Cardiac muscle cell (in vitro differentiated cells and primary cell): Measurements from ENCODE around the gene SLC16A12. TPM values are rescaled to one million over a fixed set of nuclear protein-coding genes. Genes with fewer than 3 reads are reported as not detected.
"Not testable (repeated sequence)": the region's sequence is repeated elsewhere in the genome, so short reads cannot be mapped to it uniquely, and the experiment has no call there.

ENCODE experiments used
- DNase-seq, 2 donors: peaks; one replicate each; pipeline versions ENCODE4 v3.0.0 to v3.0.0-alpha.2; 2010 to 2017; ENCODE audit warnings: low read depth in 1 of 2, low spot score in 1 of 2
- H3K27ac ChIP-seq: fragments of 200-600 bp; sonication (generic); 2 replicates; pipeline ENCODE4 v1.5.1; 2016
- H3K27me3 ChIP-seq: fragments of 200-600 bp; sonication (generic); 2 replicates; pipeline ENCODE4 v1.6.0; 2016; ENCODE audit warnings: control low read depth
- H3K36me3 ChIP-seq: fragments of 200-600 bp; sonication (generic); 2 replicates; pipeline ENCODE4 v1.5.1; 2016; ENCODE audit warnings: control low read depth
- H3K4me1 ChIP-seq: fragments of 200-600 bp; sonication (generic); 2 replicates; pipeline ENCODE4 v1.8.1; 2017; ENCODE audit warnings: low read depth, mild to moderate bottlenecking, mixed run types
- H3K4me3 ChIP-seq: fragments of 200-600 bp; sonication (generic); 2 replicates; pipeline ENCODE4 v1.5.1; 2016; ENCODE audit warnings: mild to moderate bottlenecking
- H3K9me3 ChIP-seq: fragments of 200-600 bp; sonication (generic); 2 replicates; pipeline ENCODE4 v1.5.1; 2017; ENCODE audit warnings: low read depth, mild to moderate bottlenecking, control low read depth
- polyA plus RNA-seq: library from polyadenylated mRNA; unstranded; fragments of >200 nt; fragmentation: Nextera tagmentation; extraction: Ambion mirVana; gene quantifications from 2 replicates; pipeline ENCODE4 v1.2.1, GENCODE V29; 2016
- total RNA-seq: library from RNA; depleted of rRNA; stranded (reverse); fragments of >200 nt; gene quantifications from 2 replicates; pipeline ENCODE4 v1.2.3, GENCODE V29; 2016
- TF ChIP-seq, protein P1 (sequence below): IDR thresholded peaks from 2 replicates; pipeline ENCODE4 v1.5.1; 2012; ENCODE audit warnings: low read depth, mild to moderate bottlenecking, low read length

Gene SLC16A12
- total and polyA plus RNA-seq, 2 experiments from 2014 or later: 7.6 to 8.1 TPM

DNA sequence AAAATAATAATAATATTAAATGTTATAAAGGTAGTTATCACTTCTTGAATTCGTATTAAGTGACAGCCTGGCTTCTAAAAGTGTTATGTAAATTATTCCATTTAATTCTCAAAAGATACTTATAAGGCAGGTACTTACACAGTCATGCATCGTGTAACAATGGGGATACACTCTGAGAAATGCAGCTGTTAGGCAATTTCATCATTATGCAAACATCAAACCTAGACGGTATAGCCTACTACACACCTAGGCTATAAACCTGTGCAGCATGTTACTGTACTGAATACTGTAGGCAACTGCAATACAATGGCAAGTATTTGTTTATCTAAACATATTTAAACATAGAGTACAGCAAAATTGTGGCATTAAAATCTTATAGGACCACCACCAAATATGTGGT lies 141.5 kb downstream of the SLC16A12 start:
- TF ChIP-seq, protein P1, sequence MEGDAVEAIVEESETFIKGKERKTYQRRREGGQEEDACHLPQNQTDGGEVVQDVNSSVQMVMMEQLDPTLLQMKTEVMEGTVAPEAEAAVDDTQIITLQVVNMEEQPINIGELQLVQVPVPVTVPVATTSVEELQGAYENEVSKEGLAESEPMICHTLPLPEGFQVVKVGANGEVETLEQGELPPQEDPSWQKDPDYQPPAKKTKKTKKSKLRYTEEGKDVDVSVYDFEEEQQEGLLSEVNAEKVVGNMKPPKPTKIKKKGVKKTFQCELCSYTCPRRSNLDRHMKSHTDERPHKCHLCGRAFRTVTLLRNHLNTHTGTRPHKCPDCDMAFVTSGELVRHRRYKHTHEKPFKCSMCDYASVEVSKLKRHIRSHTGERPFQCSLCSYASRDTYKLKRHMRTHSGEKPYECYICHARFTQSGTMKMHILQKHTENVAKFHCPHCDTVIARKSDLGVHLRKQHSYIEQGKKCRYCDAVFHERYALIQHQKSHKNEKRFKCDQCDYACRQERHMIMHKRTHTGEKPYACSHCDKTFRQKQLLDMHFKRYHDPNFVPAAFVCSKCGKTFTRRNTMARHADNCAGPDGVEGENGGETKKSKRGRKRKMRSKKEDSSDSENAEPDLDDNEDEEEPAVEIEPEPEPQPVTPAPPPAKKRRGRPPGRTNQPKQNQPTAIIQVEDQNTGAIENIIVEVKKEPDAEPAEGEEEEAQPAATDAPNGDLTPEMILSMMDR: no peak
- Histone ChIP-seq H3K27ac (peak overlapping the region; percentile 90), H3K27me3 (no peaks in the 10 kb centered on the region), H3K4me1 (peaks cover 24% of the 10 kb centered on the region), H3K36me3 (no peaks in the 10 kb centered on the region), H3K9me3 (no peaks in the 10 kb centered on the region), H3K4me3 (peak overlapping the region; percentile 5)
- no peak for DNase-seq

DNA sequence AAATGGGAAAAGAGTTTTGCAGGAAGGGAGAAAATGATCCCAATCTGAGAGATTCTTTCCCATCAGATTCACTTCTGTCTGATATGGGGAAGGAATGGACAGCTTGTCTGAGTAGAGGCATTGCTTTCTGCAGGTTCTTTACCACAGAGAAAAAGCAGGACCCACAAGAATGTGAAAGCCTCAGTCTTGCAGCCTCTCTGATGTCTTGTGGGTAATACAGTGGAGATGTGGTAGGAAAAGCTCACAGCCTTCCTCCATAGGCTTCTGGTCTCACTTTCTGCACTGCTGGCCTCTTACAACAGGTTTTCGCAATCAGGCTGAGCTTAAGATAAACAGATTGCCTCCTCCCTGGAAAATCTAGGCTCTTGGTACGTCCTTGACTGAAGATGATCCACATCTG lies 142.4 kb downstream of the SLC16A12 start:
- DNase-seq: peak; percentile 38 to 90

DNA sequence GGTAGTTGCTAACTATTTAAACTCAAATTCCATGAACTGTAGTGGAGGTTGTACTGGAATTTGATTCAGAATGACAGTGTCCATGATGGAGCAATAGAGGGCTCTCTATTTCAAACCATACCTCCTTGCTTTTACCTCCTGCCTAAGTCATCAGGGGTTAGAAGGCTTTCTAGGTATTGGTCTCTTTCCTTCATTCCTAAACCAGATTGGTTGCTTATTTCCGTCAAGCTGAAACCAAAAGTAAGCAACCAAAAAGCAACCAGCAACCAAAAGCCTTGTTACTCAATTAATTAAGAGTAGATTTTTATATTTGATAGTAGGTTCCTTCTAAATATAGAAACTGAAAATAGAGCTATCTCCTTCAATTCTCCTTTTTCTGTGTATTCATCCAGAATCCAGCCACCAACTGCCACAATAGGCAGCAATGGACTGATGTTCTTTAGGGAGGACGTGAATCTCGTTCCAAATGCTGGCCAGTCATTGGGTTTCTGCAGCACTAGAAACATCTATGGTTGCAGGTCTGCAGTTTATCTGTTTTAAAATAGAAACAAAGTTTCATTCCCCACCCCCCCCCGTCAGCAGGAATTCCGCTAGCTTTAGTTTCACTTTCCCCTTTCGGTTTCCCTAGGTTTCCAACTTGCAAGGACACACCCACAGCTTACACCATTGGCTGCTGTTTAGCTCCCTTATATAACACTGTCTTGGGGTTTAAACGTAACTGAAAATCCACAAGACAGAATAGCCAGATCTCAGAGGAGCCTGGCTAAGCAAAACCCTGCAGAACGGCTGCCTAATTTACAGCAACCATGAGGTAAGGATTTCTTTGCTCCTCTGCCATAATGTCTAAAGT lies 143.3 kb downstream of the SLC16A12 start, which contains the start of gene IFIT1:
TSS of gene IFIT1 (plus strand) at position 717 of the 850 bp plus-strand sequence. CDS start at position 807, 90 bp downstream.
- peak; percentile 86 to 92 for DNase-seq

More for the DNA sequence above, 142.4 kb downstream of the SLC16A12 start:
- H3K27ac ChIP-seq: peak overlapping the region; percentile 90
- no peaks in the 10 kb centered on the region for H3K27me3 ChIP-seq
- H3K4me3 ChIP-seq: peak overlapping the region; percentile 33
- no peaks in the 10 kb centered on the region for H3K36me3 ChIP-seq
- TF ChIP-seq, protein P1: no peak
- H3K9me3 ChIP-seq: no peaks in the 10 kb centered on the region
- peaks cover 24% of the 10 kb centered on the region for H3K4me1 ChIP-seq

DNA sequence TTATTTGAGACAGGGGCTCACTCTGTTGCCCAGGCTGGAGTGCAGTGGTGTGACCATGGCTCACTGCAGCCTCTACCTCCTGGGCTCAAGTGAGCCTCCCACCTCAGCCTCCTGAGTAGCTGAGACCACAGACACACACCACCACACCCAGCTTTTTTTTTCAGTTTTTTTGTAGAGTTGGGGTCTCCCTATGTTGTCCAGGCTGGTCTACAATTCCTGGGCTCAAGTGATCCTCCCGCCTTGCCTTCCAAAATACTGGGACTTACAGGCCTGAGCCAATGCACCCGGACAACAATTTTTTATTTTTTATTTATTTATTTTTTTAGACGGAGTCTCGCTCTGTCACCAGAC lies 144.2 kb downstream of the SLC16A12 start:
- H3K27me3 ChIP-seq, DNase-seq, H3K4me3 ChIP-seq, H3K36me3 ChIP-seq, H3K9me3 ChIP-seq: not testable (repeated sequence)
- peaks cover 24% of the 10 kb centered on the region for H3K4me1 ChIP-seq
- peak overlapping the region; percentile 90 for H3K27ac ChIP-seq

More for the DNA sequence above, 143.3 kb downstream of the SLC16A12 start, which contains the start of gene IFIT1:
- TF ChIP-seq, protein P1: no peak
- no peaks in the 10 kb centered on the region for H3K9me3 ChIP-seq
- peak within 1 kb of the TSS; percentile 33 for H3K4me3 ChIP-seq
- H3K4me1 ChIP-seq: peaks cover 24% of the 10 kb centered on the region
- H3K27ac ChIP-seq: peak within 1 kb of the TSS; percentile 90
- H3K27me3 ChIP-seq: no peaks in the 10 kb centered on the region
- no peaks in the 10 kb centered on the region for H3K36me3 ChIP-seq

DNA sequence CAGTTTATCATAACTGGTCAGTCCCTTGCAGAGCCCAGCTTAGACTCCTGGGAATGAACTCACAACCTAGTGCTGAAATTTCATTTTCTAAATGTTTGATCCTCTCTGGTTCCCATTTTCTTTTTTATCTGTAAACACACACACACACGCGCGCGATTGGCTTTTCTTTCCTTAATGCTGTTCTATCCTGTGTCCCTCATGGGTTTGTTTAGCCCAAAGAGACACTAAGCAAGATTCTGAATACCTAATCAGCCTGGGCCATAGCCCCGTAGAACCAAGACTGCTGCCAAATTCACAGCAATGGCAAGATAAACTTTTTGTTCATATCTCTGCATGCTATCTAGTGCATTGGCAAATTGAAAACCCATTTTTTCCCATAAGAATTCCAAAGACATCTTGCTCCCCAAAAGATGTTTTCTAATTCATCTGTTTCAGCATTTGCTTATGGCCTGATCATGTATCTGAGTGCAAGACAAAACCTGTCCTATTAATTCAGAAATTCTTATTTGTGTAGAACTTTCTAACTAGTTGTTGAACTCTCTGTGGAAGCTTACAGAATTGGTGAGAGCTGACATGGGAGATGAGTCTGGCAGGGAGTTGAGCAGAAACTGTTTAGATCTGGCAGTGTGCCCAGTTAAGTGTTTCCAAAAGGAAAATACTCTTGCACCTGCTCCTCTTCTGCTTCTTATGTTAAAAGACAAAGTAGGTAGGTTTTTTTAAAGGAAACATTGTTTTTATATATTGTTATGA lies 144.7 kb downstream of the SLC16A12 start:
- Histone ChIP-seq H3K36me3 (no peaks in the 10 kb centered on the region), H3K27me3 (no peaks in the 10 kb centered on the region), H3K4me3 (no peak overlapping the region), H3K9me3 (no peaks in the 10 kb centered on the region), H3K4me1 (peaks cover 24% of the 10 kb centered on the region), H3K27ac (peak overlapping the region; percentile 76)
- TF ChIP-seq, protein P1: no peak
- DNase-seq: peak in 1 of 2 donors; percentile 22
